Hematopoietic multipotent progenitor cell treated with erythropoietin and hydrocortisone succinate and interleukin-3 and kit ligand, for 4 days (in vitro differentiated cells): Measurements from ENCODE around the gene DNAJC15.

Experiments
- DNase-seq: peaks from one replicate; pipeline ENCODE4 v3.0.0-alpha.2; 2015

DNAJC15 gene

GRCh38 chr13:43088093-43088511 is 64.7 kb downstream of the DNAJC15 start:
- peak; percentile 31 for DNase-seq

GRCh38 chr13:43089912-43090498 is 66.6 kb downstream of the DNAJC15 start:
- DNase-seq = no peak

GRCh38 chr13:43094901-43095300 is 71.5 kb downstream of the DNAJC15 start:
- DNase-seq = no peak

GRCh38 chr13:43095771-43096719 is 72.7 kb downstream of the DNAJC15 start:
- no peak for DNase-seq

- DNase-seq = no peak
These were observed 77.3 kb downstream of the DNAJC15 start for GRCh38 chr13:43100667-43101066.

- DNase-seq = no peak
These were observed 78.9 kb downstream of the DNAJC15 start for GRCh38 chr13:43102304-43102703.

- DNase-seq = no peak
These were observed 84.4 kb downstream of the DNAJC15 start for GRCh38 chr13:43107780-43108179.

- no peak for DNase-seq
These were observed 86.7 kb downstream of the DNAJC15 start for GRCh38 chr13:43110036-43110435.

GRCh38 chr13:43110658-43111057 is 87.3 kb downstream of the DNAJC15 start:
- peak; percentile 49 for DNase-seq

GRCh38 chr13:43111559-43112400 is 88.4 kb downstream of the DNAJC15 start:
- no peak for DNase-seq

GRCh38 chr13:43113603-43114002 is 90.2 kb downstream of the DNAJC15 start:
- no peak for DNase-seq

GRCh38 chr13:43114504-43114903 is 91.1 kb downstream of the DNAJC15 start:
- DNase-seq = no peak

- no peak for DNase-seq
These were observed 91.8 kb downstream of the DNAJC15 start for GRCh38 chr13:43115141-43115540.

- DNase-seq = no peak
These were observed 92.9 kb downstream of the DNAJC15 start for GRCh38 chr13:43116242-43116641.

GRCh38 chr13:43118521-43118920 is 95.1 kb downstream of the DNAJC15 start:
- DNase-seq = no peak

- no peak for DNase-seq
These were observed 95.8 kb downstream of the DNAJC15 start for GRCh38 chr13:43119206-43119605.

- no peak for DNase-seq
These were observed 99.4 kb downstream of the DNAJC15 start for GRCh38 chr13:43122791-43123190.

- DNase-seq = no peak
These were observed 100.5 kb downstream of the DNAJC15 start for GRCh38 chr13:43123856-43124255.

- DNase-seq = no peak
These were observed 101.1 kb downstream of the DNAJC15 start for GRCh38 chr13:43124490-43124889.

- no peak for DNase-seq
These were observed 103.0 kb downstream of the DNAJC15 start for GRCh38 chr13:43126420-43126819.

- DNase-seq = peak; percentile 20
These were observed 103.9 kb downstream of the DNAJC15 start for GRCh38 chr13:43127103-43127798.

- DNase-seq = peak; percentile 49
These were observed 104.4 kb downstream of the DNAJC15 start for GRCh38 chr13:43127827-43128226.

- DNase-seq = no peak
These were observed 105.1 kb downstream of the DNAJC15 start for GRCh38 chr13:43128504-43128961.
